NCI-H2196 treated with DMSO at 0.1 percent for 48 hours (cell line): ENCODE results near the gene SLC8A1.
"Not testable (repeated sequence)": the region's sequence is repeated elsewhere in the genome, so short reads cannot be mapped to it uniquely, and the experiment has no call there.

ENCODE experiments used
- DNase-seq: peaks from one replicate; lab custom pipeline; 2025; ENCODE audit not compliant: unreplicated experiment; lab: John Stamatoyannopoulos, UW

Gene SLC8A1

DNA sequence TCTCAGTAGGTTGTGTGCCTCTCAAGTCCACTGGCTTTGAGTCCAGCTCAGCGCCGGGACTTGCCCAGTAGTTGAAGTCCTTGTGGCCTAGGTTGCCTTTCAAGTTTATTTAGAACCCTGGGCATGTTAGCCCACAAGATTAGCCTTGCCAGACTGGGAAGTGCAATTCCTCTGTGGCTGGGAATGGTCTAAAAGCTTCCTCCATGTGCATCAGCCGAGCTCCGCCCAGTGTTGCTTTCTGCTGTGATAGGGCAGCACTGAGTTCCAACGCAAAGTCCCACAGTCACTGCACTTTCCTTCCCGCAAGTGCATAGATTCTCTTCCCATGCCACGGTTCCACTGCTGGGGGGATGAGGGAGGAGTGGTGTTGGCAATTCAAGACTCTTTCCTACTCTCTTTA is 364.0 kb downstream of the SLC8A1 start:
- DNase-seq: no peak

DNA sequence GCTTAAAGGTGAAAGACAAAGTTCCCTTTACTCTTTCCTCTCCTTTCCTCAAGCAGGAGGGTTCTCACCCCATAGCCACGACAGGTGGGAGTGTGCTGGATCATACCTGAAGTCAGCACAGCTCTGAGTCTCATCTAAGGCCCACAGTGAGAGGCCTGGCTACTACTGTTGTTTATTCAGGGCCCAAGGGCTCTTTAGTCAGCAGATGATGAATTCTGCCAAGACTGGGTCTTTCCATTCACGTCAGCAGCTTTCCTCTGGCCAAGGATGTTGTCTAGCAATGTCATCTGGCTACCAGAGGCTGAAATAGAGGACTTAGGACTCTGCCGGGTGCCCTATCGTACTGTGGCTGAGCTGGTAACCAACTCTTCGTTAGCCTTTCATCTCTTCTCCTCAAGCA is 364.5 kb downstream of the SLC8A1 start:
- no peak for DNase-seq

DNA sequence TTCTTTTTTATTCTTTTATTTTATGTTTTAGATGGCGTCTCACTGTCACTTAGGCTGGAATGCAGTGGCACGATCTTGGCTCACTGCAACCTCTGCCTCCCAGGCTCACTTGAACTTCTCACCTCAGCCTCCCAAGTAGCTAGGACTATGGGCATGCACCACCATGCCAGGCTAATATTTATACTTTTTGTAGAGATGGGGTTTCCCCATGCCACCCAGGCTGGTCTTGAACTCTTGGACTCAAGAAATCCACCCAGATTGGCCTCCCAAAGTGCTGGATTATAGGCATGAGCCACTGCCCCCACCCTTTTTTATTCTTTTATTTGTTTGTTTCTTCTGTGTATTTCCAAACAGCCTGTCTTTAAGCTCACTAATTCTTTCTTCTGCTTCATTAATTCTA is 366.1 kb downstream of the SLC8A1 start:
- no peak for DNase-seq

DNA sequence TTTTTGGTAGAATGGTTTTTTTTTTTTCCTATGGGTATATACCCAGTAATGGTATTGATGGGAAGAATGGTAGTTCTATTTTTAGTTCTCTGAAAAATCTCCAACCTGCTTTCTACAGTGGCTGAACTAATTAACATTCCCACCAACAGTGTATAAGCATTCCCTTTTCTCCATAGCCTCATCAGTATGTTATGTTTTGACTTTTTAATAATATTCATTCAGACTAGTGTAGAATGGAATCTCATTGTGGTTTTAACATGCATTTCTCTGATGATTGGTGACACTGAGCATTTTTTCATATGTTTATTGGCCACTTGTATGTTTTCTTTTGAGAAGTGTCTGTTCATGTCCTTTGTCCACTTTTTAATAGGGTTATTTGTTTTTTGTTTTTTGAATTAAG is 378.6 kb downstream of the SLC8A1 start:
- not testable (repeated sequence) for DNase-seq

GRCh38 chr2:40072442-40073232 is 379.3 kb downstream of the SLC8A1 start:
- DNase-seq: no peak

DNA sequence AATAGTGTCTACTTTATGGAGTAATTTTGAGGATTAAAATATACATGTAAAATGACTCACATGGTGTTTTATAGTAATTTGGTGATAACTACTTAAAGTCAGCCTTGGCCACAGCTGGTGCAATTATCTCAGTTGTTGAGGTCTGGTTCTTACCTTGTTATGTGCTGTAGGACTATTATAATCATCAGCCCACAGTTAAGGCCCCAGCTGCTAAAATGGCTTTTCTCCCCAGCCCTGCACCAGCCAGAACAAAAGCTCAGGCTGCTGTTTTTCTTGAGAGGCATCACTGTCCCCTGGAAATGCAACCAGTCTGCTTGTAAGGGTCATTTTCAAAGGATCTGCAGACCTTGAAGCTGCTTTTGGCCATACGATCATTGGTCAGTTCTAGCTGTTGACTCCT is 389.5 kb downstream of the SLC8A1 start:
- DNase-seq: no peak

- no peak for DNase-seq
Measured at GRCh38 chr2:40049781-40050180, 402.1 kb downstream of the SLC8A1 start.

GRCh38 chr2:40048506-40048905 is 403.4 kb downstream of the SLC8A1 start:
- DNase-seq: no peak

- DNase-seq: no peak
Measured at GRCh38 chr2:40047406-40047805, 404.5 kb downstream of the SLC8A1 start.
